HEK293 (cell line): ENCODE measurements around the gene CENPT.

Experiments
- CTCF ChIA-PET: fragments of 350-600 bp; formaldehyde crosslinking; extraction: SDS; loops from one replicate; lab custom pipeline; 2021; ENCODE audit warnings: antibody characterized with exemption; lab: Yijun Ruan, JAX
- POLR2A ChIA-PET: fragments of 300-600 bp; formaldehyde crosslinking; extraction: SDS; loops from one replicate; lab custom pipeline; 2020; ENCODE audit warnings: antibody characterized with exemption, inconsistent platforms; lab: Yijun Ruan, JAX
- H3K27ac ChIP-seq: fragments of 200-500 bp; sonication (Bioruptor generic); 2 replicates; pipeline ENCODE4 v1.5.1; 2014; ENCODE audit warnings: low read depth, low read length, control low read depth, inconsistent platforms; ENCODE audit errors: extremely low read depth
- H3K36me3 ChIP-seq, 2 experiments: fragments of 200-500 bp in 1 of 2; sonication (Bioruptor generic) in 1 of 2; 1 replicate in 1 of 2; 2 replicates in 1 of 2; pipeline ENCODE4 v1.5.1; 2014 to 2017; ENCODE audit warnings: inconsistent platforms in 2 of 2, low read length in 2 of 2; ENCODE audit not compliant: control insufficient read depth in 2 of 2, insufficient read depth in 1 of 2
- H3K4me1 ChIP-seq: fragments of 200-500 bp; sonication (Bioruptor generic); 2 replicates; pipeline ENCODE4 v1.5.1; 2014; ENCODE audit warnings: mild to moderate bottlenecking, low read length, inconsistent platforms; ENCODE audit not compliant: control insufficient read depth, insufficient read depth
- H3K4me3 ChIP-seq: 2 replicates; pipeline ENCODE4 v1.5.1; 2011; ENCODE audit warnings: low read depth, mild to moderate bottlenecking, control low read depth, low read length, moderate library complexity
- H3K9me3 ChIP-seq: fragments of 200-500 bp; sonication (Bioruptor generic); 2 replicates; pipeline ENCODE4 v1.5.1; 2014; ENCODE audit warnings: low read depth, low read length, inconsistent platforms; ENCODE audit not compliant: control insufficient read depth, insufficient read depth
- GLIS2 ChIP-seq: fragments of 450-650 bp; formaldehyde crosslinking; IDR thresholded peaks from 2 replicates; pipeline ENCODE4 v1.5.1; 2016; ENCODE audit warnings: missing biosample characterization, missing genetic modification characterization
- KLF1 ChIP-seq: fragments of 450-650 bp; formaldehyde crosslinking; IDR thresholded peaks from 2 replicates; pipeline ENCODE4 v1.5.1; 2016; ENCODE audit warnings: missing biosample characterization, missing genetic modification characterization
- KLF16 ChIP-seq: fragments of 450-650 bp; formaldehyde crosslinking; IDR thresholded peaks from 2 replicates; pipeline ENCODE4 v1.5.1; 2017; ENCODE audit warnings: missing biosample characterization, missing genetic modification characterization
- KLF8 ChIP-seq: fragments of 450-650 bp; formaldehyde crosslinking; IDR thresholded peaks from 2 replicates; pipeline ENCODE4 v1.5.1; 2016; ENCODE audit warnings: missing biosample characterization, missing genetic modification characterization
- KLF9 ChIP-seq: fragments of 450-650 bp; formaldehyde crosslinking; IDR thresholded peaks from 2 replicates; pipeline ENCODE4 v1.5.1; 2016; ENCODE audit warnings: missing biosample characterization, missing genetic modification characterization, low read depth
- REPIN1 ChIP-seq: fragments of 450-650 bp; formaldehyde crosslinking; IDR thresholded peaks from 2 replicates; pipeline ENCODE4 v1.5.1; 2017; ENCODE audit warnings: missing biosample characterization, missing genetic modification characterization, low read depth
- SP2 ChIP-seq: fragments of 450-650 bp; formaldehyde crosslinking; IDR thresholded peaks from 2 replicates; pipeline ENCODE4 v1.5.1; 2016; ENCODE audit warnings: missing biosample characterization, missing genetic modification characterization
- ZBTB8A ChIP-seq: fragments of 450-650 bp; formaldehyde crosslinking; IDR thresholded peaks from 2 replicates; pipeline ENCODE4 v1.5.1; 2016; ENCODE audit warnings: missing biosample characterization, missing genetic modification characterization
- ZFHX2 ChIP-seq: fragments of 450-650 bp; formaldehyde crosslinking; conservative IDR thresholded peaks from 2 replicates; pipeline ENCODE4 v1.5.1; 2016; ENCODE audit warnings: missing biosample characterization, missing genetic modification characterization
- ZFP41 ChIP-seq: fragments of 450-650 bp; formaldehyde crosslinking; IDR thresholded peaks from 2 replicates; pipeline ENCODE4 v1.5.1; 2016; ENCODE audit warnings: missing biosample characterization, missing genetic modification characterization, borderline replicate concordance
- ZNF114 ChIP-seq: fragments of 450-650 bp; formaldehyde crosslinking; IDR thresholded peaks from 2 replicates; pipeline ENCODE4 v1.5.0; 2017; ENCODE audit warnings: missing biosample characterization, missing genetic modification characterization
- ZNF121 ChIP-seq: fragments of 450-650 bp; formaldehyde crosslinking; IDR thresholded peaks from 2 replicates; pipeline ENCODE4 v1.5.1; 2016; ENCODE audit warnings: missing biosample characterization, missing genetic modification characterization
- ZNF223 ChIP-seq: fragments of 450-650 bp; formaldehyde crosslinking; IDR thresholded peaks from 2 replicates; pipeline ENCODE4 v1.5.1; 2016; ENCODE audit warnings: missing biosample characterization, missing genetic modification characterization
- ZNF707 ChIP-seq: fragments of 450-650 bp; formaldehyde crosslinking; IDR thresholded peaks from 2 replicates; pipeline ENCODE4 v1.5.1; 2016; ENCODE audit warnings: missing biosample characterization, missing genetic modification characterization
- ZNF768 ChIP-seq: fragments of 450-650 bp; formaldehyde crosslinking; IDR thresholded peaks from 2 replicates; pipeline ENCODE4 v1.5.1; 2018; ENCODE audit warnings: missing biosample characterization, mild to moderate bottlenecking, missing genetic modification characterization
- ZNF837 ChIP-seq: fragments of 450-650 bp; formaldehyde crosslinking; IDR thresholded peaks from 2 replicates; pipeline ENCODE4 v1.5.1; 2016; ENCODE audit warnings: missing biosample characterization, missing genetic modification characterization
- ZSCAN16 ChIP-seq: fragments of 450-650 bp; formaldehyde crosslinking; IDR thresholded peaks from 2 replicates; pipeline ENCODE4 v1.5.1; 2016; ENCODE audit warnings: missing biosample characterization, missing genetic modification characterization
- TF ChIP-seq, protein P1 (sequence below): fragments of 450-650 bp; formaldehyde crosslinking; IDR thresholded peaks from 2 replicates; pipeline ENCODE4 v1.5.1; 2016; ENCODE audit warnings: missing biosample characterization, missing genetic modification characterization
- TF ChIP-seq, protein P2 (sequence below): fragments of 450-650 bp; formaldehyde crosslinking; IDR thresholded peaks from 2 replicates; pipeline ENCODE4 v1.5.1; 2016; ENCODE audit warnings: missing biosample characterization, missing genetic modification characterization
- TF ChIP-seq, protein P3 (sequence below): fragments of 450-650 bp; formaldehyde crosslinking; IDR thresholded peaks from 2 replicates; pipeline ENCODE4 v1.5.1; 2016; ENCODE audit warnings: missing biosample characterization, missing genetic modification characterization
- TF ChIP-seq, protein P4 (sequence below): fragments of 450-650 bp; formaldehyde crosslinking; IDR thresholded peaks from 2 replicates; pipeline ENCODE4 v1.5.1; 2016; ENCODE audit warnings: missing biosample characterization, missing genetic modification characterization
- TF ChIP-seq, protein P5 (sequence below): fragments of 450-650 bp; formaldehyde crosslinking; conservative IDR thresholded peaks from 2 replicates; pipeline ENCODE4 v1.5.1; 2016; ENCODE audit warnings: low read depth, missing biosample characterization, missing genetic modification characterization

CENPT gene, protein sequence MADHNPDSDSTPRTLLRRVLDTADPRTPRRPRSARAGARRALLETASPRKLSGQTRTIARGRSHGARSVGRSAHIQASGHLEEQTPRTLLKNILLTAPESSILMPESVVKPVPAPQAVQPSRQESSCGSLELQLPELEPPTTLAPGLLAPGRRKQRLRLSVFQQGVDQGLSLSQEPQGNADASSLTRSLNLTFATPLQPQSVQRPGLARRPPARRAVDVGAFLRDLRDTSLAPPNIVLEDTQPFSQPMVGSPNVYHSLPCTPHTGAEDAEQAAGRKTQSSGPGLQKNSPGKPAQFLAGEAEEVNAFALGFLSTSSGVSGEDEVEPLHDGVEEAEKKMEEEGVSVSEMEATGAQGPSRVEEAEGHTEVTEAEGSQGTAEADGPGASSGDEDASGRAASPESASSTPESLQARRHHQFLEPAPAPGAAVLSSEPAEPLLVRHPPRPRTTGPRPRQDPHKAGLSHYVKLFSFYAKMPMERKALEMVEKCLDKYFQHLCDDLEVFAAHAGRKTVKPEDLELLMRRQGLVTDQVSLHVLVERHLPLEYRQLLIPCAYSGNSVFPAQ

DNA sequence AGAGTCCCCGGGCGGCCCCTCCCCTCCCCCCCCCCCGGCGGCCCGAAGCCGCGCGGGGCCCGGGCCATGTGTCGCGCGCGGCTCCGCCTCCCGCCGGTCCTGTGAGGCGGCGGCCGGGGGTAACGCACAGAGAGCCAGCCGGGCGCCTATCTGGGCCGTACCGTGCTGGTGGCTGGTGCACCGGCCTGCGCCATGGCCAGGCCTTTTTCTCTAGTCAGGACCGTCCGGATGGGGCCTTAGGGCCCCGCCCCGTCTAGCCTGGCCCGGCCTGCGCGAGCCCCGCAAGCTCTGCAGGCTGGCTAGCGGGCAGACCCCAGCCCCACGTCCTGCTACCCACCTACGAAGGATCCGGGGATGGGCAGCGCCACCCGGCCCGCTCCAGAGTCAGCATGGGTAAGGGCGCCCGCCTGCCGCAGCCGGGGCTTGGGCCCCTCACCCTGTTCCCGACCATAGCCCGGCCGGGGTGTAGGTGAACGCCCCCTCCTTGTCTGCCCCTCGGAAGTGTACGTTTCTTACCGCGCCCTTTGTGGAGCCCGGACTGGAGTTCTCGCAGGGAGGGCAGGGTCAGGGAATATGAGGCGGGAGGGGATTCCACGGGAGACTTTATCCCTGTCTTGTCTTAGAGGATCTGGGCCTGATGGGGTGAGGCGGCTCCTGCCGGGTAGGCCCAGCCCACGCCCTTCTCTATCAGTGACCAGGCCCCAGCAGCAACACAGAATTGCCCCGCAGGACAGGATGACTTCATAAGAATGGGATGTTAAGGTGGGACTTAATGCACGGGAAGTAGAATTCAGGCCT, at the start of gene CENPT:
Gene CENPT (minus strand): TSS at position 630 of the 798 bp plus-strand sequence. CDS start 13,834 bp downstream, outside the sequence.
- H3K4me3 ChIP-seq, result peak within 1 kb of the TSS; percentile 91
- ChIA-PET CTCF (interaction anchor here (0.7 to 1.7 kb wide), 4 partner anchors 19 to 174 kb away, joined by 3 to 9 read pairs (median 5); partner anchors contain the start of gene NRN1L), POLR2A (interaction anchor here (1.0 to 4.3 kb wide), 6 partner anchors 14 to 187 kb away, joined by 3 to 38 read pairs (median 6); partner anchors contain the start of genes ACD, DDX28, DUS2 and EDC4)
- peaks cover 16% of the 10 kb centered on the region for H3K4me1 ChIP-seq
- H3K27ac ChIP-seq, result peak within 1 kb of the TSS; percentile 92
- H3K9me3 ChIP-seq, result no peaks in the 10 kb centered on the region
- peaks cover 0 to 34% of the 10 kb centered on the region in 2 experiments; a peak in 2 of 3 replicates for H3K36me3 ChIP-seq
- TF ChIP-seq KLF1 (tag by site-specific recombination) (peak; percentile 84), KLF9 (tag by site-specific recombination) (peak; percentile 79), ZFHX2 (tag by site-specific recombination) (peak; percentile 49), KLF16 (tag by site-specific recombination) (peak; percentile 84), ZSCAN16 (tag by site-specific recombination) (no peak), ZNF707 (tag by site-specific recombination) (no peak), ZFP41 (tag by site-specific recombination) (no peak), ZBTB8A (peak; percentile 16; the same call in 1 of the 2 replicates), SP2 (tag by site-specific recombination) (peak; percentile 53), ZNF223 (tag by site-specific recombination) (no peak), GLIS2 (tag by site-specific recombination) (0 out of 2 replicates have a peak, but pooled peaks have one; percentile 36), ZNF121 (no peak), ZNF114 (tag by site-specific recombination) (no peak), ZNF768 (tag by site-specific recombination) (no peak), KLF8 (tag by site-specific recombination) (peak; percentile 55), REPIN1 (no peak), ZNF837 (tag by site-specific recombination) (no peak)
- TF ChIP-seq, protein P1, sequence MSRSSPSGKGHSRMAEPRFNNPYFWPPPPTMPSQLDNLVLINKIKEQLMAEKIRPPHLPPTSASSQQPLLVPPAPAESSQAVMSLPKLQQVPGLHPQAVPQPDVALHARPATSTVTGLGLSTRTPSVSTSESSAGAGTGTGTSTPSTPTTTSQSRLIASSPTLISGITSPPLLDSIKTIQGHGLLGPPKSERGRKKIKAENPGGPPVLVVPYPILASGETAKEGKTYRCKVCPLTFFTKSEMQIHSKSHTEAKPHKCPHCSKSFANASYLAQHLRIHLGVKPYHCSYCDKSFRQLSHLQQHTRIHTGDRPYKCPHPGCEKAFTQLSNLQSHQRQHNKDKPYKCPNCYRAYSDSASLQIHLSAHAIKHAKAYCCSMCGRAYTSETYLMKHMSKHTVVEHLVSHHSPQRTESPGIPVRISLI, result no peak
- TF ChIP-seq, protein P2, sequence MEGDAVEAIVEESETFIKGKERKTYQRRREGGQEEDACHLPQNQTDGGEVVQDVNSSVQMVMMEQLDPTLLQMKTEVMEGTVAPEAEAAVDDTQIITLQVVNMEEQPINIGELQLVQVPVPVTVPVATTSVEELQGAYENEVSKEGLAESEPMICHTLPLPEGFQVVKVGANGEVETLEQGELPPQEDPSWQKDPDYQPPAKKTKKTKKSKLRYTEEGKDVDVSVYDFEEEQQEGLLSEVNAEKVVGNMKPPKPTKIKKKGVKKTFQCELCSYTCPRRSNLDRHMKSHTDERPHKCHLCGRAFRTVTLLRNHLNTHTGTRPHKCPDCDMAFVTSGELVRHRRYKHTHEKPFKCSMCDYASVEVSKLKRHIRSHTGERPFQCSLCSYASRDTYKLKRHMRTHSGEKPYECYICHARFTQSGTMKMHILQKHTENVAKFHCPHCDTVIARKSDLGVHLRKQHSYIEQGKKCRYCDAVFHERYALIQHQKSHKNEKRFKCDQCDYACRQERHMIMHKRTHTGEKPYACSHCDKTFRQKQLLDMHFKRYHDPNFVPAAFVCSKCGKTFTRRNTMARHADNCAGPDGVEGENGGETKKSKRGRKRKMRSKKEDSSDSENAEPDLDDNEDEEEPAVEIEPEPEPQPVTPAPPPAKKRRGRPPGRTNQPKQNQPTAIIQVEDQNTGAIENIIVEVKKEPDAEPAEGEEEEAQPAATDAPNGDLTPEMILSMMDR (tag by site-specific recombination), result peak; percentile 9; the same call in 1 of the 2 replicates
- TF ChIP-seq, protein P3, sequence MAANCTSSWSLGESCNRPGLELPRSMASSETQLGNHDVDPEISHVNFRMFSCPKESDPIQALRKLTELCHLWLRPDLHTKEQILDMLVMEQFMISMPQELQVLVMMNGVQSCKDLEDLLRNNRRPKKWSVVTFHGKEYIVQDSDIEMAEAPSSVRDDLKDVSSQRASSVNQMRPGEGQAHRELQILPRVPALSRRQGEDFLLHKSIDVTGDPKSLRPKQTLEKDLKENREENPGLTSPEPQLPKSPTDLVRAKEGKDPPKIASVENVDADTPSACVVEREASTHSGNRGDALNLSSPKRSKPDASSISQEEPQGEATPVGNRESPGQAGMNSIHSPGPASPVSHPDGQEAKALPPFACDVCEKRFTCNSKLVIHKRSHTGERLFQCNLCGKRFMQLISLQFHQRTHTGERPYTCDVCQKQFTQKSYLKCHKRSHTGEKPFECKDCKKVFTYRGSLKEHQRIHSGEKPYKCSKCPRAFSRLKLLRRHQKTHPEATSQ, result no peak
- TF ChIP-seq, protein P4, sequence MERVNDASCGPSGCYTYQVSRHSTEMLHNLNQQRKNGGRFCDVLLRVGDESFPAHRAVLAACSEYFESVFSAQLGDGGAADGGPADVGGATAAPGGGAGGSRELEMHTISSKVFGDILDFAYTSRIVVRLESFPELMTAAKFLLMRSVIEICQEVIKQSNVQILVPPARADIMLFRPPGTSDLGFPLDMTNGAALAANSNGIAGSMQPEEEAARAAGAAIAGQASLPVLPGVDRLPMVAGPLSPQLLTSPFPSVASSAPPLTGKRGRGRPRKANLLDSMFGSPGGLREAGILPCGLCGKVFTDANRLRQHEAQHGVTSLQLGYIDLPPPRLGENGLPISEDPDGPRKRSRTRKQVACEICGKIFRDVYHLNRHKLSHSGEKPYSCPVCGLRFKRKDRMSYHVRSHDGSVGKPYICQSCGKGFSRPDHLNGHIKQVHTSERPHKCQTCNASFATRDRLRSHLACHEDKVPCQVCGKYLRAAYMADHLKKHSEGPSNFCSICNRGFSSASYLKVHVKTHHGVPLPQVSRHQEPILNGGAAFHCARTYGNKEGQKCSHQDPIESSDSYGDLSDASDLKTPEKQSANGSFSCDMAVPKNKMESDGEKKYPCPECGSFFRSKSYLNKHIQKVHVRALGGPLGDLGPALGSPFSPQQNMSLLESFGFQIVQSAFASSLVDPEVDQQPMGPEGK (tag by site-specific recombination), result peak; percentile 43; the same call in 1 of the 2 replicates
- TF ChIP-seq, protein P5, sequence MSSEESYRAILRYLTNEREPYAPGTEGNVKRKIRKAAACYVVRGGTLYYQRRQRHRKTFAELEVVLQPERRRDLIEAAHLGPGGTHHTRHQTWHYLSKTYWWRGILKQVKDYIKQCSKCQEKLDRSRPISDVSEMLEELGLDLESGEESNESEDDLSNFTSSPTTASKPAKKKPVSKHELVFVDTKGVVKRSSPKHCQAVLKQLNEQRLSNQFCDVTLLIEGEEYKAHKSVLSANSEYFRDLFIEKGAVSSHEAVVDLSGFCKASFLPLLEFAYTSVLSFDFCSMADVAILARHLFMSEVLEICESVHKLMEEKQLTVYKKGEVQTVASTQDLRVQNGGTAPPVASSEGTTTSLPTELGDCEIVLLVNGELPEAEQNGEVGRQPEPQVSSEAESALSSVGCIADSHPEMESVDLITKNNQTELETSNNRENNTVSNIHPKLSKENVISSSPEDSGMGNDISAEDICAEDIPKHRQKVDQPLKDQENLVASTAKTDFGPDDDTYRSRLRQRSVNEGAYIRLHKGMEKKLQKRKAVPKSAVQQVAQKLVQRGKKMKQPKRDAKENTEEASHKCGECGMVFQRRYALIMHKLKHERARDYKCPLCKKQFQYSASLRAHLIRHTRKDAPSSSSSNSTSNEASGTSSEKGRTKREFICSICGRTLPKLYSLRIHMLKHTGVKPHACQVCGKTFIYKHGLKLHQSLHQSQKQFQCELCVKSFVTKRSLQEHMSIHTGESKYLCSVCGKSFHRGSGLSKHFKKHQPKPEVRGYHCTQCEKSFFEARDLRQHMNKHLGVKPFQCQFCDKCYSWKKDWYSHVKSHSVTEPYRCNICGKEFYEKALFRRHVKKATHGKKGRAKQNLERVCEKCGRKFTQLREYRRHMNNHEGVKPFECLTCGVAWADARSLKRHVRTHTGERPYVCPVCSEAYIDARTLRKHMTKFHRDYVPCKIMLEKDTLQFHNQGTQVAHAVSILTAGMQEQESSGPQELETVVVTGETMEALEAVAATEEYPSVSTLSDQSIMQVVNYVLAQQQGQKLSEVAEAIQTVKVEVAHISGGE (tag by site-specific recombination), result peak; percentile 92
